ENCODE results near the gene NOTUM.
"Not testable (repeated sequence)": the region's sequence is repeated elsewhere in the genome, so short reads cannot be mapped to it uniquely, and the experiment has no call there.

NOTUM gene

DNA sequence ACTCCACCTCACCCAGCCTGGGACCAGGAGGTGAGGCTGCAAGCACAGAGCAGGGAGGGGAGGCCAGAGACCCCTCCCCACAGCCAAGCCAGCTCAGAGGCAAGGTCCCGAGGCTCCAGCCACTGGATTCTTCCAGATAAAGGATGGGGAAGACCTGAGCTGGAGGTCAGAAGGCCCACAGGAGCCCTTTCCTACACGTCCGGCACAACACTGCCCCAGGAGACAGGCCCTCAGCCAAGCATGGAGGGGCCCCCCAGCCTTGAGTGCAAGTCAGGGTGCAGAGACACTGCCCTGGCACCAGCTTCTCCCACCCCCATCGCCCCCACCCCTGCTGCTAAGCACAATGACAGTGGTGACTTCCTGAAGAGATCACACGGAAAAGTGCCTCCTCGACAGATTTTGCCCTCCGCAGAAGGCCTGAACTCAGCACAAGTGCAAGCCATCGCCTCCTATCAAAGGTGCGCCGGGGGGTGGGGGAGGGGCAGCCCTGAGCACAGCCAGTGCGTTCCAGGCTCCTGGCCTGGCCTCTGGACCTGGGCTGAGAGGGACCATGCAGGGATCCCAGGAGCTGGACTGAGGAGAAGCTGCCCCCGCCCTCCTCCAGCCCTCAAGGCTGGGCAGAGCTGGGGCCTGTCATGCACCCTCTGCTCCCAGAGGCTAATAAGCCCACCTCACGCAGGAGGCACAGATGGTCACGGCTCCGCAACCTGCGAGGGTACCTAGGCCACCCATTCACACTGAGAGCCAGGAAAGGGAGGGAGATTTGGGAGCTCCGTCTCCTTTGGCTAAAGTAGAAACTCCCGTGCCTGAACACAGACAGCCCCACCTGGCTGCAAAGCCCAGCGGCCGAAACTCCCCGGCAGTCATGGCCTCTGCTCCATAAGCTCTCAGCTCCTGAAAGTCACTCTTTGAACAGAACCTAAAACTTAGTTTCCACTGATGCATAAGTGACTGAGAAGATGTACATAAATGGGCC, 36.1 kb downstream of the NOTUM start:
- DNase-seq (ENCODE audit: low read depth in 2 of 2, low spot score in 1 of 2), result no peak

- no peak for DNase-seq (ENCODE audit: low read depth in 2 of 2, low spot score in 1 of 2)
Measured at GRCh38 chr17:81923302-81924260, 37.4 kb downstream of the NOTUM start.

DNA sequence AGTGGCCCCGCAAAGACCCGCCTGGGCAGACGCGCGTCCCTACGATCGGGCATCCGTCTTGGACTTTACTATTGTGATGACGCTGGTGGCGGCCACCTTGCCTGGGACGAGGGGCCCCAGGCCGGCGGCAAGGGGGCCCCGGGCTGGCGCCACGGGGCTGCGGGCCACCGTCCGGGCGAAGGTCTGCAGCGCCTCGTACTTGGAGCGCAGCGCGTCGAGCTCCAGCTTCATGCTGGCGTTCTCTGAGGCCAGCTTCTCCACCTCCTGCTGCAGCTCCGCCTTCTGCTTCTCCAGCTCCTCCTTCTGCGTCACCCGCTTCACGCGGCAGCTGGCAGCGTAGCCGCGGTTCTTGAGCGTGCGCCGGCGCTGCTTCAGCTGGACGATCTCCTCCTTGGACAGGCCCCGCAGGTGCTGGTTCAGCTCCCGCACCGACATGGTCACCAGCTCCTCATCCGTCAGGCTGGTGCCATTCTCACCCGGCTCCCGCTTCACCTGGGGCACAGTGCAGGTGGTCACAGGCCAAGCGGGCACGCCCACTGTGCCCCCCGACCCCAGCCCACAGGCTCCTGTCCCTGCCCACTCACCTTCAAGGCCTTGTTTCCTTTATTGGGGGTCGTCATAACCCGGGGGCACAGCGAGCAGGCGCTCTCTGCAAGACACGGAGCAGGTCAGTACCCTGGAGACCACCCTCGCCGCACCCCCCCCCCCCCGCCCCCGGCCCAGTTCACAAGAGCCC, 38.3 kb downstream of the NOTUM start:
- DNase-seq (ENCODE audit: low read depth in 2 of 2, low spot score in 1 of 2), result no peak

DNA sequence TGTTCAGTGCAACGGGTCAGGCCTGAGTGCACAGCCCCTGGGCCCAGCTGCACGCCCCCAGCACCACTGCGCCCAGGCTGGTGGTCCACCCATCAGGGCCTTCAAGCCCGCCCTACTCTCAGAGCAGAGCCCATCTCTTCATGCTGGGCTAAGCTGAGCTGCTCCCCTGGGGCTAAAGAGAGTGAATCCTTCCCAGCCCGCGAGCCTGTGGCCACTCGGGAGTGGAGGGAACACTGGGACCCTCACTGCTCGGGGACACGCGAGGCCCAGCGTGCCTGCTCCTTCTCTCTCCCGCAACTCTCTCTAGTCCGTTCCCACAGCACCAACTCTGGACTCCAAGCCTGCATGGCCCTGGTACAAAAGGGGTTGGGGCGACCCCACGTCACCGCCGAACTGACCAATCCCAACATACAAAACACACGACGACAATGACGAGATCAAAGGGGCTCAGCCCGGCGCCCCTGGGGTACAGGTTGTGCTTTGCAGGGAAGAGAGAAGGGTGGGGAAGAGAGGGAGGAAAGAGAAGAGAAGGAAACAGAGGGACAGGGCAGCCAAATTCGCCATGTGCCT, 38.9 kb downstream of the NOTUM start:
- DNase-seq (ENCODE audit: low read depth in 2 of 2, low spot score in 1 of 2), result no peak

DNA sequence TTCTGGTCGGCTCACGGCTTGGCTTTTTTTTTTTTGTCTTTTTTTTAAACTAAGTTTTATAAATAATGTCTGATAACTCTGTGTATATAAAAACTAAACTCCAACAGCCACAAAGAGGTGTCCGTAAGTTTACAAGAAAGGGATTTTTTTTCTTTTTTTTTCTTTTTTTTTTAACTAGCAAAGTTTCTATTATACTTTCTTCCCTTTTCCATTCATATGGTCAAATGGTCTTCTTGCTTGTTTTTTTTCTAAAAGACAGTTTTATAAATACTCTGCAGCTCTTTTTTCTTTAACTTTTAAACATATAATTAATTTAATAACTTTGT, 39.5 kb downstream of the NOTUM start:
- DNase-seq (ENCODE audit: low read depth in 2 of 2, low spot score in 1 of 2), result no peak

DNA sequence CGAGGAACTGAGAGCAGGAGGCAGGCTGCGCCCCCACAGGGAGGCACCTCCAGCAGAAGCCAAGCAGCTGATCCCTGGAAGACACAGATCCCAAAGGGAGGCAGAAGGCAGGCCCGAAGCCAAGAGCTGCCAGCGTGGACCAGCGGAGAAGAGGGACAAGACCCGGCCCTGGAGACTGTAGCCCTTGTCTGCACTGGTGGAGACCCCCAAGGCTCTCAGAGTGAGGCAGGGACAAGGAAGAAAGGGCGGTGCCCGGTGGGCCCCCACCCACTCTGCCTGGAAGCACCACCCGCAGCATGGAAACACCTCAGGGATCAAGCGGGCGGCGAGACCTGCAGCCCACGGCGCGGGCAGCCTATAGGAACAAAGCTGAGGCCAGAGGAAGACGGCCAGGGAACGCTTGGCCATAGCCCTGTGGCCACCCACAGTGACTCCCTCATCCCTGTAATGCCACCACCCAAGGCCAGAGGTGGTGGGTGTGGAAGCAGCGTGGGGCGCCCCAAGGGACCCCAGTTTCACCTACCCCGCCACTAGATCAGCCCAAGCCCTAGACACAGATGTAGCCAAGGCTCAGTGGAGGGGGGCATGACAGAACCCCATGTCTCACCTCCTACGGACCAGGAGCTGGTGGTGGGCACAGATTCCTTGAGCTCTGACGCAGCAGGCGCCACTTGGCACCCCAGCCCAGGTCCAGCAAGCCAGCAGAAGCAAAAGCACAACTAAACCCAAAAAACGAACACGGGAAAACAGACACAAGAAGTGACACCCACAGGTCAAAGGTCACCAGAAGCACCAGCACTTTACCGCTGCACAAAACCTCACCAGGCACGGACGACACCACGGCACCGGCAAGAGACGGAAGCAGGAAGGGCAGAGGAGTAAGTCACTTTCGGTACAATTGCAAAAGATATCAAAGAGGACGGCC, 40.1 kb downstream of the NOTUM start:
- DNase-seq (ENCODE audit: low read depth in 2 of 2, low spot score in 1 of 2), result no peak

DNA sequence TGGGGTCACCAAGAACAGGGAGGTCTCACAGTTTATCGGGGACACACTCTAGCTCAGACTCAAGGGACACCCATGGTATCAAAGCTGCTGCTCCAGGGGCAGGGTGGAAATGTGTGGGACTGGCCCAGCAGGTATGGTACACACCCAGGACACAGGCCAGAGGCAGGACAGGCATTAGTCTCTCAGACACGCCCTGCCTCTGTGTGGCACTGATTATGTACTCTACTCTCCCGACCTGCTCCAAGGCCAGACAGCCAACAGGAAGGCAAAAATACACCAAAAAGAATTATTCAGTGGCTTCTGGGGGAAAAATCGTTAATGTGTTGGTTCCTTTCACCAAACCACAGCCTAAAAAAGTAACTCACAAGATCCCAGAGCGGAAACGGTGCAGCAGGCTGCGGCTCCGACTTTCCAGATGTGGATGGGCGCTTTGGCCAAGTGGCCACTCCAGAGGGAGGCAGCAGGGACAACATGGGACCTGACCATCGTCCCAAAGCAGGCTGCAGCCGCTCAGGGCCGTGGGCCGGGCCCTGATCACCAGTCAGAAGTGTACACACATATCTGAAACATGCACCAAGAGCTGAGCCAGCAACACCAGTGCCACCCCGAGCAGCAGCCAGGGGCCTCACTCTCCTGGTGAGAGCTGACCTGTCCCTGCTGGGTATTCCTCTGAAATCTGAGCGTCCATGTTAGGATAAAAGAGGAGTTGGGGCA, 42.0 kb downstream of the NOTUM start:
- no peak for DNase-seq (ENCODE audit: low read depth in 2 of 2, low spot score in 1 of 2)

DNA sequence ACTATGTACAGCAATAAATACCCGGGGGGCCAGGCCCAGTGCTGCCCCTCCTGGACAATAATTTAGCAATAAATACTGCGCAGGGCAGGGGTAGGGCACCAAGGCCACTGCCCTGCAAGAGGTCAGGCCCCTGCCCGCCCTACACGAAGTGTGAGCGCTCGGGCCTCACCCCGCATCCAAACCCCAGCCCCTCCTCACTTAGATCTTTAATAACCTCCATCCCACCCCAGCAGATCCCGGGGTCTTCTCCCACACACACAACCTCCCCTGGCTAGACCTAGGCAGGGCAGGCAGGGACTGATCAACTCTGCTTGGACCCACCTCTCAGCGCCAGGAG, 42.7 kb downstream of the NOTUM start:
- not testable (repeated sequence) for DNase-seq (ENCODE audit: low read depth in 2 of 2, low spot score in 1 of 2)

DNA sequence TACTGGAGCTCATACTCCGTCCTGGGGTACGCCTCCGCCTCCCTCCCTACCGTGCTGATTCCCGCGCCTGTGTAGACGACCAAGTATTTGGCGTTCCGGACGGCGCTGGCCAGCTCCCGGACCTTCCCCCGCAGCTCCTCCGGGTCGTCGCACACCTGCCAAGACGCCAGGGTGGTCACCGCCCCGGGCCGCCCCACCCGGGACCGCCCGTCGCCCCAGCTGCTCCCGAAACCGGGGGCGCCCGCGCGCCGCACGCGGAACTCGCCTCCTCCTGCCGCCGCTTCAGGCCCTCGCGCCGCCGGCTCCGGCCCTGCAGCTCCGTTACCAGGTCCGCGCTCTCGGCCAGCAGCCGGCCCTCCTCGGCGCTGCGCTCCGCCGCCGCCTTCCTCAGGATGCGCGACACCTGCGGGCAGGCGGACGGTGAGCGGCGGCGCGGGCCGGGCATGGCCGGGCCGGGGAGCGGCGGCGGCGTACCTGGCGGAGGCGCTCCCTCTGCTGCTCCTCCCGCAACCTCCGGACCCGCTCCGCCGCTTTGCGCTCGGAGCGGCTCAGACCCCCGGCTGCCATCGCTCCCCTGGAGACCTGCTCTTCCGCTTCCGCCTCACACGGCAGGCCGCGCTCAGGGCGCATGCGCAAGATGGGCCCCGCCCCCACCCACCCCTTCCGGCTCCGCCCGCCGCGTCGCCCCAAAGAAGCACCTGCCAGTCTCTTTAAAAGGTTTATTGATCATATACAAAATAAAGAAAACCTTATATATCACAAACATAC, 43.2 kb downstream of the NOTUM start, which contains the start of gene SIRT7:
Gene SIRT7, minus strand, starts transcription at position 612 of the 768 bp plus-strand sequence. Its CDS starts 45 bp downstream, at position 567.
- peak; percentile 52 to 67 for DNase-seq (ENCODE audit: low read depth in 2 of 2, low spot score in 1 of 2)

DNA sequence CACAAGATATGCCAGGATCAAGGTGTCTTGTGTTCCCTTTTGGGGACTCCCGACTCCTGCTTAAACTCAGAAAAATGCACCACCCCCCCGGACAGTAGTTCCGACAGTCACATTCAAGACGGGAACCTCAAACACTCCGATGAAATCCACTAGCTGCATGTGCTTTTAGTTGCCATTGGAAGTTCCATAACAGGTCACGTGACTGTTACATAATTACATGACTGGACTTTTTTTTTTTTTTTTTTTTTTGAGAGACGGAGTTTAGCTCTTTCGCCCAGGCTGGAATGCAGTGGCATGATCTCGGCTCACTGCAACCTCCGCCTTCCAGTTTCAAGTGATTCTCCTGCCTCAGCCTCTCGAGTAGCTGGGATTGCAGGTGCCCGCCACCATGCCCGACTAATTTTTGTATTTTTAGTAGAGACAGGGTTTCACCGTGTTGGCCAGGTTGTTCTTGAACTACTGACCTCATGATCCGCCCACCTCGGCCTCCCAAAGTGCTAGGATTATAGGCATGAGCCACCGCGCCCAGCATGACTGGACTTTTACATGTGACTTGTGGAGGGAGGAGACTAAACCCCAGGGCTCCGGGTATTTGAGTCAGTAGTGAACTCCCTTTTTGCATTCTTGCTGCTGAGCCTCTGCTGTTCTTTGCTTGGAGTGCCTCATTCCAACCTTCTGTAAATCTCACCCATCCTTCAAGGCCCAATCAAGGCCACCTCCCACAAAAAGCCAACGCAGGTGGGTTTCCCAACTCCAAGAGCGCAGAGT, 44.6 kb downstream of the NOTUM start:
- no peak for DNase-seq (ENCODE audit: low read depth in 2 of 2, low spot score in 1 of 2)

DNA sequence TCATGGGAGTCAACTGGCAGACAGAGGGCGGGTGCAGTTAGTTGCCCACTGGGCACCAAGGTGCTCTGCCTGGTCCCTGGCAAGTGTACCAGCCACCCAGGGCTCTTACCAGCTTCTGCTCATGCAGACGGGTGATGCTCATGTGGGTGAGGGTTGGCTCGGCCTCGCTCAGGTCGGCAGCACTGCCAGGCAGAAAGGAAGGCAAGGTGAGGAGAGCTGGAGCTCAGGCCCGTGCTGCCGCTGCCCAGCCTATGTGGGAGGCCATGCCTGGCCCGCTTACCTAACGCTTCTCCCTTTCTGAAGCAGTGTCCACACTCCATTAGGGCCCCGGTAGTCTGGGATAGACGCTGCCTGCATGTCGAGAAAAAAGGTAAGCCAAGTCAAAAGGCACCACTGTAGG, 45.7 kb downstream of the NOTUM start:
- DNase-seq (ENCODE audit: low read depth in 2 of 2, low spot score in 1 of 2), result no peak

- DNase-seq (ENCODE audit: low read depth in 2 of 2, low spot score in 1 of 2), result no peak
Measured at GRCh38 chr17:81914103-81914850, 46.7 kb downstream of the NOTUM start.

GRCh38 chr17:81913394-81914102, 47.4 kb downstream of the NOTUM start:
- DNase-seq (ENCODE audit: low read depth in 2 of 2, low spot score in 1 of 2), result no peak

- DNase-seq (ENCODE audit: low read depth in 2 of 2, low spot score in 1 of 2), result no peak
Measured at GRCh38 chr17:81912441-81913309, 48.3 kb downstream of the NOTUM start.

DNA sequence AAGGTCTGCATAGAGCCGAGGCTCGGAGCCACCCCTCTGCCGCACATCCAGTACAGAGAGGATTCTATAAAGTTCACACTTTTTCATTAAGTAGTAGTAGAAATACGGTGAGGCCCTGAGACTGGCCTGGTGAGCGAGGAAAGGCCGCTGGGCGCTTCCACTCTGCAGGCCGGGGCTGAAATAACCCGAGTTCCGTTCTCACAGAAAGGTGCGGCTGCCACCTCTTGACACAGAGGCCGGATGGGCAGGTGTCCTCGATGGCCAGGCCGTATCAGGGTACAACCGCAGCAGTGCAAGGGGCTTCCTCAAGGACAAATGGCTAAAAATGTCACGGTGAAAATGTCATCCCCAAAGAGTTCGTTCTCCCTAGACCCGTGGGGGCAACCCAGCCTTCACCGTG, 49.0 kb downstream of the NOTUM start:
- no peak for DNase-seq (ENCODE audit: low read depth in 2 of 2, low spot score in 1 of 2)

Data from stimulated activated CD8-positive, alpha-beta memory T cell treated with anti-CD3 and anti-CD28 coated beads, Interleukin-4, amount 100 ng/mL, for 4 hours (primary cell).